Astrocyte (in vitro differentiated cells and primary cell): ENCODE data around the gene MMD. TPM values are rescaled to one million over a fixed set of nuclear protein-coding genes. Genes with fewer than 3 reads are reported as not detected.
"Not testable (repeated sequence)": the region's sequence is repeated elsewhere in the genome, so short reads cannot be mapped to it uniquely, and the experiment has no call there.

Experiments
- DNase-seq: peaks from one replicate; pipeline ENCODE4 v3.0.0-alpha.2; 2010; ENCODE audit warnings: low read depth
- FAIRE-seq: peaks from 2 replicates; lab custom pipeline; 2011; peaks lifted over from hg19 to GRCh38; lab: Jason Lieb, UNC
- H2AFZ ChIP-seq: 2 replicates; pipeline ENCODE4 v1.6.0; 2012; ENCODE audit warnings: low read depth, low read length, inconsistent platforms
- H3K27ac ChIP-seq: 2 replicates; pipeline ENCODE4 v1.5.1; 2011; ENCODE audit warnings: low read depth, low read length, inconsistent platforms
- H3K27me3 ChIP-seq: 2 replicates; pipeline ENCODE4 v1.6.0; 2011; ENCODE audit warnings: low read length, inconsistent platforms; ENCODE audit not compliant: insufficient read depth
- H3K36me3 ChIP-seq: 2 replicates; pipeline ENCODE4 v1.5.1; 2011; ENCODE audit warnings: low read length, inconsistent platforms; ENCODE audit not compliant: insufficient read depth
- H3K4me1 ChIP-seq: 2 replicates; pipeline ENCODE4 v1.5.1; 2011; ENCODE audit warnings: low read length, inconsistent platforms; ENCODE audit not compliant: insufficient read depth
- H3K4me2 ChIP-seq: 2 replicates; pipeline ENCODE4 v1.6.0; 2012; ENCODE audit warnings: low read length, inconsistent platforms
- H3K4me3 ChIP-seq: 2 replicates; pipeline ENCODE4 v1.5.1; 2011; ENCODE audit warnings: low read depth, mild to moderate bottlenecking, low read length, inconsistent platforms; ENCODE audit not compliant: insufficient read depth
- H3K79me2 ChIP-seq: 2 replicates; pipeline ENCODE4 v1.6.0; 2012; ENCODE audit warnings: mild to moderate bottlenecking, low read length, inconsistent platforms; ENCODE audit not compliant: insufficient read depth
- H3K9ac ChIP-seq: 2 replicates; pipeline ENCODE4 v1.6.0; 2012; ENCODE audit warnings: mild to moderate bottlenecking, low read length, inconsistent platforms
- H3K9me3 ChIP-seq: 2 replicates; pipeline ENCODE4 v1.5.1; 2012; ENCODE audit warnings: low read depth, mild to moderate bottlenecking, low read length, inconsistent platforms; ENCODE audit not compliant: insufficient read depth
- H4K20me1 ChIP-seq: 2 replicates; pipeline ENCODE4 v1.6.0; 2012; ENCODE audit warnings: low read length, inconsistent platforms; ENCODE audit not compliant: insufficient read depth
- H3K27ac Mint-ChIP-seq: one replicate; pipeline ENCODE4 v1.8.0; 2021; ENCODE audit warnings: mild to moderate bottlenecking, mixed read lengths; ENCODE audit not compliant: unreplicated experiment
- H3K27me3 Mint-ChIP-seq: one replicate; pipeline ENCODE4 v1.8.0; 2021; ENCODE audit warnings: low read depth, mixed read lengths; ENCODE audit not compliant: unreplicated experiment
- H3K36me3 Mint-ChIP-seq: one replicate; pipeline ENCODE4 v1.8.0; 2021; ENCODE audit warnings: low read depth, mixed read lengths; ENCODE audit not compliant: unreplicated experiment
- H3K4me1 Mint-ChIP-seq: one replicate; pipeline ENCODE4 v1.8.0; 2021; ENCODE audit warnings: low read depth, mixed read lengths; ENCODE audit not compliant: unreplicated experiment
- H3K4me3 Mint-ChIP-seq: one replicate; pipeline ENCODE4 v1.8.0; 2021; ENCODE audit warnings: mild to moderate bottlenecking, moderate library complexity, mixed read lengths; ENCODE audit not compliant: unreplicated experiment
- H3K9me3 Mint-ChIP-seq: one replicate; pipeline ENCODE4 v1.8.0; 2021; ENCODE audit warnings: mild to moderate bottlenecking, mixed read lengths; ENCODE audit not compliant: unreplicated experiment
- CTCF ChIP-seq: IDR thresholded peaks from 2 replicates; pipeline ENCODE4 v1.5.1; 2011; ENCODE audit warnings: low read depth, mild to moderate bottlenecking, inconsistent platforms, low read length, moderate library complexity; ENCODE audit not compliant: insufficient read depth
- EZH2 ChIP-seq: IDR thresholded peaks from 2 replicates; pipeline ENCODE4 v1.6.1; 2012; ENCODE audit warnings: mild to moderate bottlenecking, low read length, inconsistent platforms; ENCODE audit not compliant: insufficient read depth
- total RNA-seq: library from RNA; stranded (reverse); gene quantifications from 2 replicates; pipeline ENCODE4 v1.2.1, GENCODE V29; 2021

The MMD gene
- total RNA-seq, 1 donor from 2014 or later, result 8.6 TPM

- FAIRE-seq, result no peak
- no peak for TF ChIP-seq EZH2
- TF ChIP-seq CTCF, result no peak
- DNase-seq, result no peak
Measured at GRCh38 chr17:55391244-55391757, 30.3 kb downstream of the MMD start.

DNA sequence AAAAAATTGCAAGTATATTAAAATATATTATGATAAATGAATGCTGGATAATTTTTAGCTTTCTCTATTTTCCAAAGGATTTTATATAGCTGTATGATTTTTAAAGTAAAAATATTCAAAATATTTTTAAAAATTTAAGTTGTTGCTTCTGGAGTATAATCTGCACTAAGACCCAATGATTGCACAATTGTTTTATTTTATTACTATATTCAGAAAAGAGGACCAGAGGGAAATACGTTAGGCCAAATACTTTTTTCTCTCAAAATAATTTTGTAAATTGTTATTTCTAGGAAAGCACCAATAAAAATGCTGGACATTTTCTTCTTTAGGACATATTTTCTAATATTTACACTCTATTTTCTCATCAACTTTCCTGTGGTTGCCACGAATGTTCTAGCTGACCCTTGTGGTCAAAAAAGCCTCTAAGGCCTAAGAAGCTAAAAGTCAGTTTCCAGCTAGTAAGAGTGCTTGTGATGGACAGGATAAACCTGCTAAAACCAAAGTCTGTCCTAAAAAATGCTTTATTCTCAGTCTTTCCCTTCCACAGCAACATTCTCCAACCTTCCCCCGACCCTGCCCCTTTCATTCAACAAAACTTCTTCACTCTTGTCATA lies 31.2 kb downstream of the MMD start:
- FAIRE-seq, result no peak
- no peaks in the 10 kb centered on the region for H3K36me3 ChIP-seq

More at GRCh38 chr17:55391244-55391757, 30.3 kb downstream of the MMD start:
- Histone ChIP-seq H3K27me3 (no peaks in the 10 kb centered on the region), H3K4me1 (no peaks in the 10 kb centered on the region), H3K4me3 (no peak overlapping the region), H4K20me1 (no peaks in the 10 kb centered on the region), H2AFZ (no peak overlapping the region), H3K27ac (no peak overlapping the region), H3K79me2 (no peaks in the 10 kb centered on the region), H3K9ac (no peak overlapping the region), H3K36me3 (no peaks in the 10 kb centered on the region), H3K9me3 (no peaks in the 10 kb centered on the region), H3K4me2 (no peak overlapping the region)
- H3K4me1 Mint-ChIP-seq, result peaks cover 3% of the 10 kb centered on the region
- H3K9me3 Mint-ChIP-seq, result peaks cover 5% of the 10 kb centered on the region
- no peak overlapping the region for H3K27ac Mint-ChIP-seq
- H3K4me3 Mint-ChIP-seq, result no peak overlapping the region
- H3K36me3 Mint-ChIP-seq, result no peaks in the 10 kb centered on the region
- H3K27me3 Mint-ChIP-seq, result peaks cover 2% of the 10 kb centered on the region

GRCh38 chr17:55389715-55390114 lies 31.9 kb downstream of the MMD start:
- not testable (repeated sequence) for H3K4me3 ChIP-seq, H3K4me1 ChIP-seq, H2AFZ ChIP-seq, H3K4me1 Mint-ChIP-seq, H3K27me3 Mint-ChIP-seq, DNase-seq, FAIRE-seq, H3K27me3 ChIP-seq, H4K20me1 ChIP-seq, H3K9ac ChIP-seq, H3K79me2 ChIP-seq, H3K4me3 Mint-ChIP-seq, H3K27ac Mint-ChIP-seq, H3K9me3 Mint-ChIP-seq, H3K9me3 ChIP-seq, H3K27ac ChIP-seq, H3K4me2 ChIP-seq, H3K36me3 Mint-ChIP-seq, H3K36me3 ChIP-seq

More for the DNA sequence above, 31.2 kb downstream of the MMD start:
- DNase-seq, result no peak
- no peak overlapping the region for H2AFZ ChIP-seq
- H3K9me3 ChIP-seq, result no peaks in the 10 kb centered on the region
- no peaks in the 10 kb centered on the region for H4K20me1 ChIP-seq
- no peak overlapping the region for H3K4me3 ChIP-seq
- H3K27ac Mint-ChIP-seq, result no peak overlapping the region
- H3K4me2 ChIP-seq, result no peak overlapping the region
- TF ChIP-seq CTCF, result no peak
- TF ChIP-seq EZH2, result no peak
- H3K4me3 Mint-ChIP-seq, result no peak overlapping the region
- no peak overlapping the region for H3K27ac ChIP-seq
- H3K36me3 Mint-ChIP-seq, result no peaks in the 10 kb centered on the region
- peaks cover 3% of the 10 kb centered on the region for H3K4me1 Mint-ChIP-seq
- peaks cover 5% of the 10 kb centered on the region for H3K9me3 Mint-ChIP-seq
- H3K9ac ChIP-seq, result no peak overlapping the region
- no peaks in the 10 kb centered on the region for H3K79me2 ChIP-seq
- H3K4me1 ChIP-seq, result no peaks in the 10 kb centered on the region
- H3K27me3 ChIP-seq, result no peaks in the 10 kb centered on the region
- H3K27me3 Mint-ChIP-seq, result peaks cover 2% of the 10 kb centered on the region
